Measurements from ENCODE around the gene PIR. TPM values are rescaled to one million over a fixed set of nuclear protein-coding genes. Genes with fewer than 3 reads are reported as not detected.

Gene PIR
- total and polyA plus RNA-seq, 2 donors (not counting 1 experiment from before 2014, with no cell fraction given), result 0.22 TPM; not detected in 1

DNA sequence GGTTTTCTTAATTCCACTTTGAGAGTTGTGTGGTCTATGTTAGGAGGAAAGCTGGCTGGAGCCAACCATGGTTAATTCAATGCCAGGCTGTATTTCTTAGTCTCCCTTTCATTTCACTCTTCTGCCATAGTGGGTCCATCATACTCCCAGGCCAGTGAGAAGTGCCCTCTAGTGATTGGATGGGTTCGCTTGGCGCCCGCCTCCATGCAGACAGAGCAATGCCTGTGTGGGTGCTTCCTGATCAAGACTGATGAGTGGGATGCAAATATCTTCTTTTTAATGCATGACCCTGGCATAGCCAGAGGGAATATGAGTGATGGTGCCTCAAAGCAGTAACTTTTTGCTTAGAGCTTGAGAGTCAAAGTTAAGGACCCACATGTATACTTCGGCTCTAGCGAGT, 13.9 kb upstream of the PIR start:
- Histone ChIP-seq H3K79me2 (ENCODE audit: control insufficient read depth, insufficient read depth, low read length) (no peaks in the 10 kb centered on the region), H3K36me3 (replicated peaks in 1 of 2; ENCODE audit: control extremely low read depth in 1 of 2, control insufficient read depth in 1 of 2, extremely low read depth in 1 of 2, insufficient read depth in 2 of 2, low read length in 1 of 2) (no peaks in the 10 kb centered on the region), H3K9ac (ENCODE audit: low read length) (no peak overlapping the region), H2AFZ (ENCODE audit: insufficient read depth, low read depth, low read length, poor library complexity, severe bottlenecking) (no peak overlapping the region), H3K4me2 (replicated peaks; ENCODE audit: low read depth, low read length, poor library complexity, severe bottlenecking) (no peak overlapping the region), H4K20me1 (ENCODE audit: control insufficient read depth, insufficient read depth, low read length, poor library complexity, severe bottlenecking) (no peaks in the 10 kb centered on the region), H3K4me3 (ENCODE audit: control extremely low read depth in 1 of 5, extremely low read depth in 1 of 5, insufficient read depth in 1 of 5, low read depth in 2 of 5, low read length in 4 of 5) (no peak overlapping the region), H3K27ac (ENCODE audit: low read length in 2 of 2) (no peak overlapping the region), H3K27me3 (replicated peaks in 1 of 4; ENCODE audit: control extremely low read depth in 1 of 4, control insufficient read depth in 3 of 4, insufficient read depth in 4 of 4, low read length in 3 of 4) (peaks cover 0 to 5% (median 0%) of the 10 kb centered on the region in 4 experiments), H3K4me1 (ENCODE audit: control insufficient read depth in 2 of 2, insufficient read depth in 2 of 2, low read length in 2 of 2) (no peaks in the 10 kb centered on the region), H3K9me3 (ENCODE audit: control extremely low read depth in 1 of 3, control insufficient read depth in 2 of 3, insufficient read depth in 1 of 3, low read length in 2 of 3) (no peaks in the 10 kb centered on the region)
- intact Hi-C loops (cut with micrococcal nuclease), result no loop called here
- ATAC-seq (ENCODE audit: low read depth) (no peak), DNase-seq (no peak)
- no peaks in the 10 kb centered on the region for H3K4me1 Mint-ChIP-seq
- H3K4me3 Mint-ChIP-seq, result no peak overlapping the region
- H3K27ac Mint-ChIP-seq, result no peak overlapping the region
- TF ChIP-seq CTCF (IDR thresholded peaks at IDR 0.05) (no peak), EZH2 (IDR thresholded peaks at IDR 0.05; ENCODE audit: borderline replicate concordance, insufficient read depth, low read depth, low read length, poor library complexity, severe bottlenecking) (no peak)
- H3K9me3 Mint-ChIP-seq (ENCODE audit: insufficient read depth), result no peaks in the 10 kb centered on the region
- no CpG with 5 or more reads among the region's 5 CpGs for WGBS (ENCODE audit: insufficient coverage)
- peaks cover 11% of the 10 kb centered on the region for H3K27me3 Mint-ChIP-seq
- CTCF ChIA-PET, result no interaction called here
- POLR2A ChIA-PET, result no interaction called here

- Histone ChIP-seq H3K4me1 (ENCODE audit: control insufficient read depth in 2 of 2, insufficient read depth in 2 of 2, low read length in 2 of 2) (no peaks in the 10 kb centered on the region), H3K36me3 (replicated peaks in 1 of 2; ENCODE audit: control extremely low read depth in 1 of 2, control insufficient read depth in 1 of 2, extremely low read depth in 1 of 2, insufficient read depth in 2 of 2, low read length in 1 of 2) (no peaks in the 10 kb centered on the region), H3K79me2 (ENCODE audit: control insufficient read depth, insufficient read depth, low read length) (no peaks in the 10 kb centered on the region), H2AFZ (ENCODE audit: insufficient read depth, low read depth, low read length, poor library complexity, severe bottlenecking) (no peak overlapping the region), H3K27ac (ENCODE audit: low read length in 2 of 2) (no peak overlapping the region), H3K9me3 (ENCODE audit: control extremely low read depth in 1 of 3, control insufficient read depth in 2 of 3, insufficient read depth in 1 of 3, low read length in 2 of 3) (no peaks in the 10 kb centered on the region), H3K27me3 (replicated peaks in 1 of 4; ENCODE audit: control extremely low read depth in 1 of 4, control insufficient read depth in 3 of 4, insufficient read depth in 4 of 4, low read length in 3 of 4) (peaks cover 0 to 5% (median 0%) of the 10 kb centered on the region in 4 experiments), H3K4me3 (ENCODE audit: control extremely low read depth in 1 of 5, extremely low read depth in 1 of 5, insufficient read depth in 1 of 5, low read depth in 2 of 5, low read length in 4 of 5) (no peak overlapping the region), H4K20me1 (ENCODE audit: control insufficient read depth, insufficient read depth, low read length, poor library complexity, severe bottlenecking) (no peaks in the 10 kb centered on the region), H3K9ac (ENCODE audit: low read length) (no peak overlapping the region), H3K4me2 (replicated peaks; ENCODE audit: low read depth, low read length, poor library complexity, severe bottlenecking) (no peak overlapping the region)
- Mint-ChIP-seq H3K9me3 (ENCODE audit: insufficient read depth) (no peaks in the 10 kb centered on the region), H3K27me3 (peaks cover 11% of the 10 kb centered on the region), H3K4me3 (no peak overlapping the region), H3K27ac (no peak overlapping the region), H3K4me1 (no peaks in the 10 kb centered on the region)
- WGBS (ENCODE audit: insufficient coverage), result no CpG with 5 or more reads among the region's 3 CpGs
- DNase-seq, result no peak
- CTCF ChIA-PET, result no interaction called here
- no peak for TF ChIP-seq CTCF (IDR thresholded peaks at IDR 0.05)
- no peak for TF ChIP-seq EZH2 (IDR thresholded peaks at IDR 0.05; ENCODE audit: borderline replicate concordance, insufficient read depth, low read depth, low read length, poor library complexity, severe bottlenecking)
- intact Hi-C loops (cut with micrococcal nuclease), result no loop called here
- POLR2A ChIA-PET, result no interaction called here
- no peak for ATAC-seq (ENCODE audit: low read depth)
Measured at GRCh38 chrX:15505101-15505500, 12.0 kb upstream of the PIR start.
